ENCODE results near the gene MGA. TPM values are rescaled to one million over a fixed set of nuclear protein-coding genes. Genes with fewer than 3 reads are reported as not detected.
A peak's percentile ranks its signal among the peaks of the same experiment; 100 is the strongest.

Gene MGA
- total RNA-seq, 1 donor from 2014 or later, result 37.7 TPM

GRCh38 chr15:41788262-41788661 lies 128.1 kb downstream of the MGA start:
- intact Hi-C loops (cut with micrococcal nuclease), result no loop called here
- Mint-ChIP-seq H3K9me3 (no peaks in the 10 kb centered on the region), H3K4me1 (peaks cover 36% of the 10 kb centered on the region), H3K4me3 (no peak overlapping the region), H3K36me3 (ENCODE audit: low read depth) (peaks cover 5% of the 10 kb centered on the region), H3K27me3 (no peaks in the 10 kb centered on the region), H3K27ac (no peak overlapping the region)
- no peak for DNase-seq

- intact Hi-C loops (cut with micrococcal nuclease), result no loop called here
- no peak for DNase-seq
- no peak overlapping the region for H3K27ac Mint-ChIP-seq
- no peaks in the 10 kb centered on the region for H3K27me3 Mint-ChIP-seq
- H3K4me1 Mint-ChIP-seq, result peaks cover 37% of the 10 kb centered on the region
- peaks cover 2% of the 10 kb centered on the region for H3K36me3 Mint-ChIP-seq (ENCODE audit: low read depth)
- H3K4me3 Mint-ChIP-seq, result no peak overlapping the region
- H3K9me3 Mint-ChIP-seq, result no peaks in the 10 kb centered on the region
Observed at GRCh38 chr15:41789236-41789635, 129.0 kb downstream of the MGA start.

- H3K27me3 Mint-ChIP-seq, result no peaks in the 10 kb centered on the region
- intact Hi-C loops (cut with micrococcal nuclease), result no loop called here
- DNase-seq, result no peak
- H3K9me3 Mint-ChIP-seq, result no peaks in the 10 kb centered on the region
- H3K4me1 Mint-ChIP-seq, result peaks cover 37% of the 10 kb centered on the region
- no peak overlapping the region for H3K27ac Mint-ChIP-seq
- peaks cover 2% of the 10 kb centered on the region for H3K36me3 Mint-ChIP-seq (ENCODE audit: low read depth)
- H3K4me3 Mint-ChIP-seq, result no peak overlapping the region
Observed at GRCh38 chr15:41789662-41790061, 129.5 kb downstream of the MGA start.

GRCh38 chr15:41790169-41790568 lies 130.0 kb downstream of the MGA start:
- intact Hi-C loops (cut with micrococcal nuclease), result no loop called here
- Mint-ChIP-seq H3K4me3 (no peak overlapping the region), H3K27ac (peak overlapping the region; percentile 22)

GRCh38 chr15:41790756-41791546 lies 130.7 kb downstream of the MGA start:
- intact Hi-C loops (cut with micrococcal nuclease), result no loop called here
- Mint-ChIP-seq H3K9me3 (no peaks in the 10 kb centered on the region), H3K27me3 (no peaks in the 10 kb centered on the region), H3K4me3 (peak overlapping the region; percentile 68), H3K36me3 (ENCODE audit: low read depth) (no peaks in the 10 kb centered on the region), H3K27ac (peak overlapping the region; percentile 83), H3K4me1 (peaks cover 43% of the 10 kb centered on the region)
- no peak for DNase-seq

More at GRCh38 chr15:41790169-41790568, 130.0 kb downstream of the MGA start:
- Mint-ChIP-seq H3K9me3 (no peaks in the 10 kb centered on the region), H3K36me3 (ENCODE audit: low read depth) (peaks cover under 1% of the 10 kb centered on the region), H3K27me3 (no peaks in the 10 kb centered on the region), H3K4me1 (peaks cover 39% of the 10 kb centered on the region)
- no peak for DNase-seq

- no peak for DNase-seq
- no peaks in the 10 kb centered on the region for H3K9me3 Mint-ChIP-seq
- peaks cover 49% of the 10 kb centered on the region for H3K4me1 Mint-ChIP-seq
- peak overlapping the region; percentile 68 for H3K4me3 Mint-ChIP-seq
- H3K27me3 Mint-ChIP-seq, result no peaks in the 10 kb centered on the region
- no peaks in the 10 kb centered on the region for H3K36me3 Mint-ChIP-seq (ENCODE audit: low read depth)
- intact Hi-C loops (cut with micrococcal nuclease), result no loop called here
- peak overlapping the region; percentile 83 for H3K27ac Mint-ChIP-seq
Observed at GRCh38 chr15:41791547-41791937, 131.3 kb downstream of the MGA start.

- no peak overlapping the region for H3K4me3 Mint-ChIP-seq
- H3K27ac Mint-ChIP-seq, result peak overlapping the region; percentile 83
- DNase-seq, result no peak
- H3K4me1 Mint-ChIP-seq, result peaks cover 52% of the 10 kb centered on the region
- no peaks in the 10 kb centered on the region for H3K27me3 Mint-ChIP-seq
- no peaks in the 10 kb centered on the region for H3K9me3 Mint-ChIP-seq
- intact Hi-C loops (cut with micrococcal nuclease), result no loop called here
- H3K36me3 Mint-ChIP-seq (ENCODE audit: low read depth), result no peaks in the 10 kb centered on the region
Observed at GRCh38 chr15:41792000-41792637, 131.9 kb downstream of the MGA start.

GRCh38 chr15:41794081-41794480 lies 133.9 kb downstream of the MGA start:
- H3K9me3 Mint-ChIP-seq, result no peaks in the 10 kb centered on the region
- no peak overlapping the region for H3K4me3 Mint-ChIP-seq
- H3K27ac Mint-ChIP-seq, result no peak overlapping the region
- no peaks in the 10 kb centered on the region for H3K36me3 Mint-ChIP-seq (ENCODE audit: low read depth)
- H3K27me3 Mint-ChIP-seq, result no peaks in the 10 kb centered on the region
- no peak for DNase-seq
- intact Hi-C loops (cut with micrococcal nuclease), result no loop called here
- peaks cover 55% of the 10 kb centered on the region for H3K4me1 Mint-ChIP-seq

- Mint-ChIP-seq H3K27ac (no peak overlapping the region), H3K4me1 (peaks cover 34% of the 10 kb centered on the region), H3K4me3 (no peak overlapping the region), H3K9me3 (no peaks in the 10 kb centered on the region), H3K36me3 (ENCODE audit: low read depth) (peaks cover 12% of the 10 kb centered on the region), H3K27me3 (no peaks in the 10 kb centered on the region)
- intact Hi-C loops (cut with micrococcal nuclease), result no loop called here
- DNase-seq, result no peak
Observed at GRCh38 chr15:41795996-41796856, 136.0 kb downstream of the MGA start.

GRCh38 chr15:41797201-41797944 lies 137.2 kb downstream of the MGA start:
- peaks cover 22% of the 10 kb centered on the region for H3K4me1 Mint-ChIP-seq
- no peak overlapping the region for H3K4me3 Mint-ChIP-seq
- no peaks in the 10 kb centered on the region for H3K27me3 Mint-ChIP-seq
- intact Hi-C loops (cut with micrococcal nuclease), result no loop called here
- peaks cover 14% of the 10 kb centered on the region for H3K36me3 Mint-ChIP-seq (ENCODE audit: low read depth)
- no peak for DNase-seq
- H3K27ac Mint-ChIP-seq, result no peak overlapping the region
- no peaks in the 10 kb centered on the region for H3K9me3 Mint-ChIP-seq

- Mint-ChIP-seq H3K27me3 (no peaks in the 10 kb centered on the region), H3K4me3 (no peak overlapping the region), H3K27ac (no peak overlapping the region), H3K36me3 (ENCODE audit: low read depth) (peaks cover 14% of the 10 kb centered on the region), H3K9me3 (no peaks in the 10 kb centered on the region), H3K4me1 (peaks cover 21% of the 10 kb centered on the region)
- no peak for DNase-seq
- intact Hi-C loops (cut with micrococcal nuclease), result no loop called here
Observed at GRCh38 chr15:41798607-41799487, 138.6 kb downstream of the MGA start.

GRCh38 chr15:41799488-41799805 lies 139.2 kb downstream of the MGA start:
- intact Hi-C loops (cut with micrococcal nuclease), result no loop called here
- Mint-ChIP-seq H3K27ac (no peak overlapping the region), H3K4me3 (no peak overlapping the region), H3K36me3 (ENCODE audit: low read depth) (peaks cover 17% of the 10 kb centered on the region), H3K9me3 (no peaks in the 10 kb centered on the region), H3K27me3 (no peaks in the 10 kb centered on the region), H3K4me1 (peaks cover 20% of the 10 kb centered on the region)
- DNase-seq, result no peak

GRCh38 chr15:41801185-41801584 lies 141.0 kb downstream of the MGA start:
- no peak for DNase-seq
- no peaks in the 10 kb centered on the region for H3K9me3 Mint-ChIP-seq
- intact Hi-C loops (cut with micrococcal nuclease), result no loop called here
- no peak overlapping the region for H3K27ac Mint-ChIP-seq
- no peak overlapping the region for H3K4me3 Mint-ChIP-seq
- H3K36me3 Mint-ChIP-seq (ENCODE audit: low read depth), result peaks cover 17% of the 10 kb centered on the region
- no peaks in the 10 kb centered on the region for H3K27me3 Mint-ChIP-seq
- H3K4me1 Mint-ChIP-seq, result peaks cover 17% of the 10 kb centered on the region
